GM21737 (cell line): ENCODE results near the gene PMEPA1.

Experiments
- ATAC-seq: cut with Tn5 transposase; IDR thresholded peaks from one replicate; pipeline ENCODE4 v1.9.1; 2021; ENCODE audit warnings: mild to moderate bottlenecking, moderate library complexity; ENCODE audit not compliant: unreplicated experiment

The PMEPA1 gene

GRCh38 chr20:57709823-57710799 is at the start of gene PMEPA1:
PMEPA1 (minus strand) TSS chr20:57710015; CDS start chr20:57709582, 433 bp downstream.
- ATAC-seq: peak; percentile 73

DNA sequence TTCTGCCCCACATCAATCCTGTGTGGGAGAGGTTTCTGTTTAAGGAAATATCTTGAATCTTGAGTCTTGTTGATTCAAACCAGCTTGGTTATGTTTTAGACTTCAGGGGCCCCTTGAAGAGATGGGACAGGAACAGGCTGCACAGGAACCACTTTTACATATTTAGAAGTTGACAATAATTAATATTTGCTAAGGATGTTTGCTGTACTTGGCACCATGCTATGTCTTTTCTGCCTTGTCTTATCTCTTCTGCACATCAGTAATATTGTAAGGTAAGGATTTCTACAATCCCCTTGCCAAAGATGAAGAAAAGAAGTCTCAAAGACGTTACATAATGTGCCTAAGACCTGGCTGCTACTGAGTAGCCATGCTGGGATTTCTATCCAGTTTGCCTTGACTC is 48.0 kb upstream of the PMEPA1 start:
- no peak for ATAC-seq

GRCh38 chr20:57756921-57757320 is 47.1 kb upstream of the PMEPA1 start:
- no peak for ATAC-seq

DNA sequence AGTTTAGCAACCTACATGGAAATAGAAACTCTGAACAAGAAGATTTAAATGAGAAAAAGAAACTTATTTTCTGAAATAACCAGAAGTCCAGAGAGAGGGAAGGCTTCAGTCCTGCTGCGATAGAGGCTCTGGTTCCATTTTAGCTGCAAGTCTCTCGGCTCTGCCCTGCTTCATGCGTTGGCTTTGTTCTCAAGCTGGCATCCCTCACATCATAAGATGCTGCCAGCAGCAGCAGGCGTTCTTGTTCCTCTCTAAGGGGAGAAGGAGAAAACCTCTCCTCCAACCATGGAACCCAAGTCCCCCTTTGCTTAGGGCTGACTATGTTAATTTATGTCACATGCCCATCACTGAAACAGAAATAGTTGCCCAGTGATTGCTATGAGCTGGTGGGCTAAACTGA is 46.4 kb upstream of the PMEPA1 start:
- no peak for ATAC-seq

DNA sequence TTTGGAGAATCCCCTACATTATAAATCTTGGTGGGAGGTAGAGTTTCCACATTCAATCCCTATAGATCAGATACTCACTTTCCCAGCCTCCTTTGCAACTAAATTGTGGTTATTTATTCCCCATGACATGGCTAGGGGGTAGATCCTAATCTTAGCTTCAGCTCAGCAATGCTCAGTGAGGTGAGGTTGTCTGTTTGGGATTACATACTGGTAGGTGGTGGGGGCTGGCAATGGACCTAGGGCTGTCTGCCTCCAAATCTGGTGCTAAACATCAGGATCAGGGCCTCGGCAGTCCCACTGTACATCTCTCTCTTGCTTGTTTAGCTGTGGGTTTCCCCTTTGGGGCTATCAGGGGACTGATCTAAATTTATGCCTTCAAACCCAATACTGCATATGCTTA is 45.8 kb upstream of the PMEPA1 start:
- ATAC-seq: no peak

- no peak for ATAC-seq
Observed at GRCh38 chr20:57754190-57754589, 44.4 kb upstream of the PMEPA1 start.

DNA sequence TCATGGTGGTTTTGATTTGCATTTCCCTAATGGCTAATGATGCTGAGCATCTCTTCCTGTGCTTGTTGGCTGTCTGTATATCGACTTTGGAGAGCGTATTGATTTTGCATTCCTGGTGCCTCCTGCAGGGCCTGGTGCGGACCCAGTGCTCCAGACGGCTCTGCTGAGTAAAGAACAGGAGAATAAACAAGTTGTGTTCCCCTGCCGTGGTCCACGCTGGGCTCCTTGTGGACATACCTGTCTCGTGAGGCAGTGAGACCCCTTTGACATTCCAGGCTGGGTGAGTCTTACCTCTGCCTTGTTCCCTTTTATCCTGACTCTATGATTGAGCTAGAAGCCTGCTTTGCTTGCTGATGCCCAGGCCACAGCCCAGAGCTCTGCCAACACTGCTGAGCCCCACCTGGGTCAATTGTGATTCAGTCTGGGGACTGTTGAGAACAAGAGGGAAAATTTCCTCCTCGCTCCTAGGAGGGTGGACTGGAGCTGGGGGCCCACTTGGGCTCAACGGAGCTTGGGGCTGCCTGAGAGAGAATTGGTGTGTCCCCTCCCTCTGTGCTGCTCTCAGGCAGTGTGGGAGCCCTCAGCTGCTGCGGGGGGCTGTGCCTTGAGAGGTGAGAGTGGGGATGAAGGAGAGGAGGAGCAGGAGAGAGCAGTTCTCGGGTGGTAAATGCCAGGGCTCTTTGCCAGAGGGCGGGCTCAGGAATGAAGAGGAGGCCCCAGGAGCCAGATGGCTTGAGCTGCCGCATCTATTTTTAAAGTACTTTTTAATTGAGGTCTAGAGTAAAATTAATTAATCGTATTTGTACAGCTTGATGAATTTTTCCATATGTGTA is 43.7 kb upstream of the PMEPA1 start:
- no peak for ATAC-seq

DNA sequence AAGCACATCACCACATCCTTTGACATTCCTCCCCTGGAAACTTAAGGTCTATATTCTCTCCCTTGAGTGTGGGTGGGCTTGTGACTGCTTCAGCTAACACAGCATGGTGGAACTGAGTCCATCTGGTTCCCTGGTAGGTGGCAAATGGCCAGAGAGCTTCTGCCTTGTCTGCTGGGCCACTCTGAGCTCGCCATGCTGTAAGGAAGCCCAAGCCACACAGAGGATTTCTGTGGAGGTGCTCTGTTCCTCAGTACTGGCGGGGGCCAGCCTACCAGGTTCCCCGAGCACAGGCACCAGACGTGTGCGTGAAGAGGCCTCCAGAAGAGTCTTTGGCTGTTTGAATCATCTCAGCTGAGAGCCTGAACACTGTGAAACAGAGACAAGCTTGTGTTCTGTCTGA is 41.6 kb upstream of the PMEPA1 start:
- no peak for ATAC-seq

GRCh38 chr20:57749869-57750268 is 40.1 kb upstream of the PMEPA1 start:
- no peak for ATAC-seq

DNA sequence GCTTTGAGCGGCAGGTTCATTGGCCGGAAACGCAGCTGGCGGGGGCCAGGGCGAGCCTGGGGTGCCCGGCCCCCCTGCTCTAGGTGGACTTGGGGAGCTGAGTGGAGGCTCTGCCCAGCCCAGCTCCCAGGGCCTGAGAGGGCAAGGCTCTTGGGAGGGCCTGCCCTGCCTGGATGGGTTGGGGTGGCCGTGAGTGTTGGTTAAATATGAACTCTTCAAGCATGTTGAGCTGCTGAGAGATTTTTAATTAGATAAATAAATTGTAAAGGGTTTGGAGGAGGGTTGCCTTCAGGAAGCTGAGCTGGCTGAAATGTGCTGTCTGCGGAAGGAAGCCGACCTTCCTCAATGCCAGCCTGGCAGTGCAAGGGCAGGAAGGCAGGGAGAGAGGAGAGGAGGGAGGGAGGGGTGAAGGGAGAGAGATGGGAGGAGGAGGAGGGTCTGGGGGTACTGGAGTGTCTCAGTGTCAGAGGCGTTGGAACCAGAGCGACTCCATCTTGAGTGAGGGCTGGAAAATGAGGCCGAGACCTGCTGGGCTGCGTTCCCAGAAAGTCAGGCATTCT is 39.4 kb upstream of the PMEPA1 start:
- no peak for ATAC-seq

GRCh38 chr20:57748601-57749130 is 38.9 kb upstream of the PMEPA1 start:
- no peak for ATAC-seq

DNA sequence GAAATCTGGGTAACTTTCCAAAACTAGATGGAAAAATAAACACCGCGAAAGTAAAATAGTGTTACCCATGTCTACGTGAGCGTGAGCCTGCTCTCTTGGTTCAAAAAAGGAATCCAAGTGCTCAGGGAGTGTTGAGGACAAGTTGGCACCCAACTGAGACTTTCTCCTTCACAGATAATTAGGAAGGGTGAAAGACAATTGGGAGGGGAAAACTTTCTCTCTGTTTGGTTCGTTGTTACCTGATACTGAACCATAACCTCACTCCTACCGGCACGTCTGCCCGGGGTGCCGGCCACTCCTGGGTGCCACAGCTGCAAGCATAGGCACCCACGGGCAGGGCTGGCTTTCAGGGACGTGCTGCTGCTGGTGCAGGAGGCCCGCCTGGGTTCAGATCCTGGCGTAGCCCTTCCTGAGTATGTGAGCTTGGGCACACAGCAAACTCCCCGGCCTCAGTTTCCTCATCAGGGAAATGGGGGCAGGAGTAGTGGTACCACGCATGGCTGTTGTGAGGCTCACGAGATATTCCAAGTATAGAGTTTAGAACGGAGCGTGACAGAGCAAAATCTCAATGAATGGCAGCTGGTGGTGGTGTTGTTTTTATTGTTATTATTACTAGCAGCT is 38.2 kb upstream of the PMEPA1 start:
- ATAC-seq: no peak

DNA sequence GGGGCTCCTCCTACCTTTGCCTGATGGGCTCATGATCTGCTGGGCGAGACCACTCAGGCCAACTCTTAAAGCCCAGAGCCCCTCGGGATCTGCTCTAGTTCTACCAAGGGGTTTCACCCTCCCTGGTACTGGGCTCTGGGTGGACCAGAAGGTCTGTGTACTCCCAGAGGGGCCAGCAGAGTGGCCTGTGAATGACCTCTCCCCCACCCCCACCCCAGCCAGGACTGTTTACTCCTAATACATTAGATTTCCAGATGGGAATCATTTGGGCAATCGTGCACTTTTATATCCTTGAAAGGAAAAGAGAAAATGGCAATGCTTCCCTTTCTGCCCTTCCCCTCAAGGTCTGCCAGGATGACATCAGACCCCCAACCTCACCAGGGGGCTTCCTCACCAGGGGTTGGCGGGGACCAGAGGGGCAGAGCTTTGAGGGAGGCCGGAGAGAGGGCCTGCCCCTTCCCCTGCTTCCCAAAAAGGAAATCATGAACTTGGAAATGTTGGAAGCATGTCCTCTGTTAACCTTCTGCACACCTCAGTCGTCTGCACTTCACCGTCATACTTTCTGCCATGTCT is 37.1 kb upstream of the PMEPA1 start:
- ATAC-seq: no peak

DNA sequence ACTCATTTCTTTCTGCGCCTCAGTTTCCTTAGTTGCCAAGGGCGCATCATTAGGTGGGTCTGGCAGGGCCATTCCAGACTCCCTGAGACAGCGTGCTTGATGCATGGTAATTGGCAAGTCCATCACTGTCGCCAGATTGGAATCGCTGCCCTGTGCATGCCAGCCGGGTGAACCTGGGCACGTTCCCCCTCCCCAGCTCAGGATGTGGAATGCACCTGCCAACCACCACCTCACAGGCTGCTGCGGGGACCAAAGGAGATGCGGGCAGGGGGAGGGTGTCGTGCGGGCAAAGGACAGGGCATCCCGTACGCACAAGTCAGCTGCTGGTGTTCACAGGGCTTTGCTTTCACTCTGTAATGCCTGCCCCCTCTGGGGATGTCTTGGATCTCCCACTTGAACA is 36.4 kb upstream of the PMEPA1 start:
- ATAC-seq: no peak

DNA sequence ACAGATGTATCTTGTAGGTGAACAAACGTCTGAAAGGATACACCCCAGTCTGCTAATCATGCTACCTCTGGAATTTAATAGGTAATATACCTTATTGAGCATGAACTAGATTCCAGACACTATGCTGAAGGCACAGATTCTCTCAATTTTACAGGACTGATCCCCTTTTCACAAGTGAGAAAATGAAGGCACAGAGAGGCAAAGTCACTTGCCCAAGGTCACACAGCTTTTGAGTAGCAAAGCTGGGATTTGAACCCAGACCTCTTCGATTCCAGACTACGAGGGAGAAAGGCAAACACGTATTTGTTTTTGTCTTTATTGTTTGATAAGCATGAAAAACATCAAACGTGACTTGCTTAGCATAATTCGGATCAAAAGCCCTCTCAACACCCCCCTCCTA is 34.4 kb upstream of the PMEPA1 start:
- ATAC-seq: no peak

- no peak for ATAC-seq
Observed at GRCh38 chr20:57743450-57744095, 33.8 kb upstream of the PMEPA1 start.

GRCh38 chr20:57742507-57743181 is 32.8 kb upstream of the PMEPA1 start:
- ATAC-seq: no peak

DNA sequence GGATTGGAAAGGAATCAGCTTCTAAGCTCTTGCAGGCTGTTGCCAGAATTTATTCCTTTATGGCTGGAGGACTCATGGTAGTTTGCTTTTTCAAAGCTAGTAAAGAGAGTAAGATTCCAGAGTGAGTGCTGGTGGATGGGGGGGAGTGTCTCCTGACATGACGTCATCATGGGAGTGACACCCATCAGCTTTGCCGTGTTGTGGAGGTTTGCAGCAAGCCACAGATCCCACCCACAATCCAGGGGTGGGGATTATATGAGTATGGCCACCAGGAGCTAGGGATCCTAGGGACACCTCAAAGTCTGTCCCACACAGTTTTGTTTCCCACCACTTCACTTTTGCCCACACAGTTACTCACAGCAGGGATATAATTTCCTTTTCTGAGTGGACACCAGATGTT is 28.7 kb upstream of the PMEPA1 start:
- ATAC-seq: no peak

- ATAC-seq: no peak
Observed at GRCh38 chr20:57738053-57738452, 28.2 kb upstream of the PMEPA1 start.
